ENCODE results near the gene CLDN6. TPM values are rescaled to one million over a fixed set of nuclear protein-coding genes. Genes with fewer than 3 reads are reported as not detected.

CLDN6 gene
- total RNA-seq, 1 donor from 2014 or later: 31.1 TPM

- Mint-ChIP-seq H3K27me3 (ENCODE audit: unreplicated experiment) (peaks cover 3% of the 10 kb centered on the region), H3K4me3 (ENCODE audit: unreplicated experiment) (no peak overlapping the region), H3K36me3 (ENCODE audit: unreplicated experiment) (no peaks in the 10 kb centered on the region), H3K27ac (ENCODE audit: unreplicated experiment) (no peak overlapping the region), H3K9me3 (ENCODE audit: unreplicated experiment) (no peaks in the 10 kb centered on the region), H3K4me1 (ENCODE audit: low read depth, unreplicated experiment) (no peaks in the 10 kb centered on the region)
- TF ChIP-seq, protein P1, sequence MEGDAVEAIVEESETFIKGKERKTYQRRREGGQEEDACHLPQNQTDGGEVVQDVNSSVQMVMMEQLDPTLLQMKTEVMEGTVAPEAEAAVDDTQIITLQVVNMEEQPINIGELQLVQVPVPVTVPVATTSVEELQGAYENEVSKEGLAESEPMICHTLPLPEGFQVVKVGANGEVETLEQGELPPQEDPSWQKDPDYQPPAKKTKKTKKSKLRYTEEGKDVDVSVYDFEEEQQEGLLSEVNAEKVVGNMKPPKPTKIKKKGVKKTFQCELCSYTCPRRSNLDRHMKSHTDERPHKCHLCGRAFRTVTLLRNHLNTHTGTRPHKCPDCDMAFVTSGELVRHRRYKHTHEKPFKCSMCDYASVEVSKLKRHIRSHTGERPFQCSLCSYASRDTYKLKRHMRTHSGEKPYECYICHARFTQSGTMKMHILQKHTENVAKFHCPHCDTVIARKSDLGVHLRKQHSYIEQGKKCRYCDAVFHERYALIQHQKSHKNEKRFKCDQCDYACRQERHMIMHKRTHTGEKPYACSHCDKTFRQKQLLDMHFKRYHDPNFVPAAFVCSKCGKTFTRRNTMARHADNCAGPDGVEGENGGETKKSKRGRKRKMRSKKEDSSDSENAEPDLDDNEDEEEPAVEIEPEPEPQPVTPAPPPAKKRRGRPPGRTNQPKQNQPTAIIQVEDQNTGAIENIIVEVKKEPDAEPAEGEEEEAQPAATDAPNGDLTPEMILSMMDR (IDR thresholded peaks at IDR 0.05; ENCODE audit: partially characterized antibody, unreplicated experiment): no peak
- no peak for DNase-seq
Observed at GRCh38 chr16:2991566-2992261, 26.3 kb downstream of the CLDN6 start.

GRCh38 chr16:2990891-2991290, 27.1 kb downstream of the CLDN6 start:
- TF ChIP-seq, protein P1 (IDR thresholded peaks at IDR 0.05; ENCODE audit: partially characterized antibody, unreplicated experiment): no peak
- peaks cover 2% of the 10 kb centered on the region for H3K27me3 Mint-ChIP-seq (ENCODE audit: unreplicated experiment)
- no peaks in the 10 kb centered on the region for H3K4me1 Mint-ChIP-seq (ENCODE audit: low read depth, unreplicated experiment)
- H3K36me3 Mint-ChIP-seq (ENCODE audit: unreplicated experiment): no peaks in the 10 kb centered on the region
- no peak overlapping the region for H3K4me3 Mint-ChIP-seq (ENCODE audit: unreplicated experiment)
- H3K9me3 Mint-ChIP-seq (ENCODE audit: unreplicated experiment): no peaks in the 10 kb centered on the region
- DNase-seq: no peak
- no peak overlapping the region for H3K27ac Mint-ChIP-seq (ENCODE audit: unreplicated experiment)

- H3K4me3 Mint-ChIP-seq (ENCODE audit: unreplicated experiment): no peak overlapping the region
- no peak for DNase-seq
- H3K36me3 Mint-ChIP-seq (ENCODE audit: unreplicated experiment): no peaks in the 10 kb centered on the region
- no peak overlapping the region for H3K27ac Mint-ChIP-seq (ENCODE audit: unreplicated experiment)
- H3K9me3 Mint-ChIP-seq (ENCODE audit: unreplicated experiment): no peaks in the 10 kb centered on the region
- peaks cover 4% of the 10 kb centered on the region for H3K27me3 Mint-ChIP-seq (ENCODE audit: unreplicated experiment)
- H3K4me1 Mint-ChIP-seq (ENCODE audit: low read depth, unreplicated experiment): no peaks in the 10 kb centered on the region
- TF ChIP-seq, protein P1 (IDR thresholded peaks at IDR 0.05; ENCODE audit: partially characterized antibody, unreplicated experiment): no peak
Observed at GRCh38 chr16:2988590-2989099, 29.3 kb downstream of the CLDN6 start.

DNA sequence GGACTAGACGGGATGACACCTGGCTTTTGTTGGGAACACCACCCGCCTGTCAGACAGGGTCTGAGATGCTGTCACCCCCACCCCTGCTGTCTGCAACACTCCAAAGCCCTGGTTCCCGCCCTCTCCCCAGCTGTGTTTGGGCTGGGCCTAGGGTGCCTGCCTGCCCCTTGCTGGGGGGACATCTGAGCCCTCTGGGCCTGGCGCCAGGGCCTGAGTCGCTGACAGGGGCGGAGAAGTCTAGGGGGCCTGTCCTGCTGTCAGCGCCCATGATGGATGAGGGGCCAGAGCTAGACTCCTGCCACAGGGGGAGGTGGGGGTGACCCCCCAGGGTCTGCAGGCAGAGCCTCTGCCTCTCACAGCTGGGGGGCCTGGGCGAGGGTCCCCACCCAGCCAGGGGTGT, 30.1 kb downstream of the CLDN6 start:
- Mint-ChIP-seq H3K4me3 (ENCODE audit: unreplicated experiment) (no peak overlapping the region), H3K9me3 (ENCODE audit: unreplicated experiment) (peaks cover 3% of the 10 kb centered on the region), H3K27ac (ENCODE audit: unreplicated experiment) (no peak overlapping the region), H3K27me3 (ENCODE audit: unreplicated experiment) (peaks cover 4% of the 10 kb centered on the region), H3K36me3 (ENCODE audit: unreplicated experiment) (no peaks in the 10 kb centered on the region), H3K4me1 (ENCODE audit: low read depth, unreplicated experiment) (no peaks in the 10 kb centered on the region)
- no peak for DNase-seq
- TF ChIP-seq, protein P1 (IDR thresholded peaks at IDR 0.05; ENCODE audit: partially characterized antibody, unreplicated experiment): no peak

- Mint-ChIP-seq H3K27me3 (ENCODE audit: unreplicated experiment) (peaks cover 4% of the 10 kb centered on the region), H3K4me3 (ENCODE audit: unreplicated experiment) (no peak overlapping the region), H3K36me3 (ENCODE audit: unreplicated experiment) (no peaks in the 10 kb centered on the region)
Observed at GRCh38 chr16:2987286-2987685, 30.7 kb downstream of the CLDN6 start.

More at GRCh38 chr16:2987286-2987685, 30.7 kb downstream of the CLDN6 start:
- TF ChIP-seq, protein P1 (IDR thresholded peaks at IDR 0.05; ENCODE audit: partially characterized antibody, unreplicated experiment): no peak
- DNase-seq: no peak
- Mint-ChIP-seq H3K4me1 (ENCODE audit: low read depth, unreplicated experiment) (no peaks in the 10 kb centered on the region), H3K27ac (ENCODE audit: unreplicated experiment) (no peak overlapping the region), H3K9me3 (ENCODE audit: unreplicated experiment) (peaks cover 3% of the 10 kb centered on the region)

Data from glutamatergic neuron (in vitro differentiated cells).